Stomach smooth muscle (tissue), 2 donors: Measurements from ENCODE around the gene EIF2A.

Experiments used
- H3K27ac ChIP-seq: one replicate; pipeline ENCODE4 v1.7.0; 2013; ENCODE audit warnings: mild to moderate bottlenecking, low read length, inconsistent platforms
- H3K27me3 ChIP-seq, 2 donors: one replicate each; pipeline ENCODE4 v1.7.0; 2013; ENCODE audit warnings: low read length in 2 of 2; ENCODE audit not compliant: insufficient read depth in 2 of 2, control insufficient read depth in 1 of 2
- H3K36me3 ChIP-seq, 2 donors: one replicate each; pipeline ENCODE4 v1.7.0; 2013; ENCODE audit warnings: low read length in 2 of 2; ENCODE audit not compliant: control insufficient read depth in 2 of 2, insufficient read depth in 2 of 2
- H3K4me1 ChIP-seq: one replicate; pipeline ENCODE4 v1.7.0; 2013; ENCODE audit warnings: low read length; ENCODE audit not compliant: control insufficient read depth, insufficient read depth
- H3K4me3 ChIP-seq, 2 donors: one replicate each; pipeline ENCODE4 v1.7.0; 2013; ENCODE audit warnings: low read length in 2 of 2
- H3K9ac ChIP-seq, 2 donors: one replicate each; pipeline ENCODE4 v1.7.0; 2013; ENCODE audit warnings: low read length in 2 of 2, mild to moderate bottlenecking in 1 of 2
- H3K9me3 ChIP-seq, 2 donors: one replicate each; pipeline ENCODE4 v1.7.0; 2013; ENCODE audit warnings: low read length in 2 of 2; ENCODE audit not compliant: control insufficient read depth in 2 of 2
- donor health status: healthy.
- donor health status: Pancreatic carcinoma.

The EIF2A gene

GRCh38 chr3:150520408-150520807 is 26.2 kb upstream of the EIF2A start:
- Histone ChIP-seq H3K4me1 (no peaks in the 10 kb centered on the region), H3K9ac (no peak overlapping the region), H3K27me3 (no peaks in the 10 kb centered on the region), H3K36me3 (no peaks in the 10 kb centered on the region), H3K4me3 (no peak overlapping the region), H3K9me3 (no peaks in the 10 kb centered on the region), H3K27ac (no peak overlapping the region)

DNA sequence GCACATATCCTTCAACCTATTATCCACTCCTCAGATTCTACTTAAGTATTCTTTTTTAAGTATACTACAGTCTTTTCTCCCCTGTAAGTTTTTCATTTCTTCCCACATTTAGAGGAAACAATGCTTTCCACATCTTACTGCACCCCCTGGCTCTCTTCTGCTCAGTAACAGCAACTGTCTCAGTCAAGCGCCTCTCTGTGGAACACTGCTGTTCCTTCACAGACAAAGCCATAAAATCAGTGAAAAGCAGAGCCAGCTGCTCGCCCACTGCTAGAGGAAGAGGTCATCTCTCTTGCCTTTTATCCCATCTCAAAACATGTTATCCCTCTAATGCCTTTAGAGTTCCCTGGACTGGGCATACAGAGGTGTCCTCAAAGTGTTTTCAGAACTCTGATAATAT is 25.1 kb upstream of the EIF2A start:
- H3K9ac ChIP-seq = no peak overlapping the region
- H3K9me3 ChIP-seq = no peaks in the 10 kb centered on the region
- no peaks in the 10 kb centered on the region for H3K27me3 ChIP-seq
- no peak overlapping the region for H3K4me3 ChIP-seq
- no peaks in the 10 kb centered on the region for H3K4me1 ChIP-seq
- H3K27ac ChIP-seq = no peak overlapping the region
- H3K36me3 ChIP-seq = no peaks in the 10 kb centered on the region

GRCh38 chr3:150523538-150523937 is 23.0 kb upstream of the EIF2A start:
- H3K27me3 ChIP-seq = no peaks in the 10 kb centered on the region
- no peak overlapping the region for H3K27ac ChIP-seq
- H3K4me3 ChIP-seq = no peak overlapping the region
- H3K4me1 ChIP-seq = no peaks in the 10 kb centered on the region
- no peak overlapping the region for H3K9ac ChIP-seq
- H3K9me3 ChIP-seq = no peaks in the 10 kb centered on the region
- H3K36me3 ChIP-seq = no peaks in the 10 kb centered on the region

DNA sequence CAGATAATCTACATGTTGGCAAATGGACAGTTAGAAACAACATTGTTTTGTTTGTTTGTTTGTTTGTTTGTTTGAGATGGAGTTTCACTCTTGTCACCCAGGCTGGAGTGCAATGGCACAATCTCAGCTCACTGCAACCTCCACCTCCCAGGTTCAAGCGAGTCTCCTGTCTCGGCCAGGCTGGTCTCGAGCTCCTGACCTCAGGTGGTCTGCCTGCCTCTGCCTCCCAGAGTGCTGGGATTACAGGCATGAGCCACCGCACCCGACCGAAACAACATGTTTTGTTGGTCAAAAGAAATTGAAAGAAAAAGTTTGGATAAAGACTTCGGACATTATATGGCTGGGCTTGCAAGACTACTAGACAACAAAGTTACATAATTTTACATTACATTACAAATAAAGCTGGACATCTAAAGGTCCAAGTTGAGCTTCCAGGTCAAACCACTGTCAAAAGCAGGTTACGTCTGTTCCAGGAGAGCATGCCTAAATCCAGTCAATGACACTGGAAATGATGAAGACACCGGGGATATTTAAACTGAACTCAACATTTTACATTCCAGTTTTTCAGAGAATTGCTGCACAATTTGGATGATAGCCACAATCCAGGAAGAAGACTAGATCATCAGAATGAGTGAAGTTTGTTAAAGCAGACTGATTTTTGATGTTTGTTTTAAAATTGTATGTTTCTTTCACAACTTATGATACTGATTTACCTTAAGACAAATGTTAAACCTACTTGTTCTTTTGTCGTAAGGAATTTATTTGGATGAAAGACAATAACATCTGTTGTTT is 18.9 kb upstream of the EIF2A start:
- no peaks in the 10 kb centered on the region for H3K27me3 ChIP-seq
- H3K4me1 ChIP-seq = no peaks in the 10 kb centered on the region
- H3K9me3 ChIP-seq = no peaks in the 10 kb centered on the region
- H3K9ac ChIP-seq = no peak overlapping the region
- H3K27ac ChIP-seq = no peak overlapping the region
- no peaks in the 10 kb centered on the region for H3K36me3 ChIP-seq
- H3K4me3 ChIP-seq = peak overlapping the region in 1 of 2 donors; percentile 44

DNA sequence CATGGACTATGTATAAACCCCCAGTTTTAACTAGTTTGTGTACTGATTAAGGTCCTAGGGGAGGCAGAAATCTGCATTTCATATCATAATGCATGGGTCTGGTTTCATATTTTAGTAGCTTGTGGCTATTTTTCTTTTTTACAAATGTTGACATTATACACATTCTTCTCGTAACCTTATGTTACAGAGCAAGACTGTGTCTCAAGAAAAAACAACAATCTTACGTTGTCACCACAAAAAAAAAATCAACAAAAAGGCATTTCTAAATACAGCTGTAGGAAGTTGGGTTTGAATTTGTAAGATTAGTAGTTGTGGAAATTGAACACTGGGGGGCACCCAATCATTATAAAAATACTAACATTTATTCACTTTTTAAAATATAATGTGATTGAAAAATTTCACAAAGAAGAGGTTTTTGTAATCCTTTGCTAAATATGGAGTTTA is 18.2 kb upstream of the EIF2A start:
- no peak overlapping the region for H3K4me3 ChIP-seq
- H3K36me3 ChIP-seq = no peaks in the 10 kb centered on the region
- no peak overlapping the region for H3K9ac ChIP-seq
- no peak overlapping the region for H3K27ac ChIP-seq
- no peaks in the 10 kb centered on the region for H3K4me1 ChIP-seq
- no peaks in the 10 kb centered on the region for H3K27me3 ChIP-seq
- H3K9me3 ChIP-seq = no peaks in the 10 kb centered on the region

GRCh38 chr3:150531775-150532174 is 14.8 kb upstream of the EIF2A start:
- H3K4me3 ChIP-seq = no peak overlapping the region
- H3K4me1 ChIP-seq = no peaks in the 10 kb centered on the region
- H3K27me3 ChIP-seq = no peaks in the 10 kb centered on the region
- no peak overlapping the region for H3K9ac ChIP-seq
- H3K27ac ChIP-seq = no peak overlapping the region
- no peaks in the 10 kb centered on the region for H3K36me3 ChIP-seq
- H3K9me3 ChIP-seq = no peaks in the 10 kb centered on the region

DNA sequence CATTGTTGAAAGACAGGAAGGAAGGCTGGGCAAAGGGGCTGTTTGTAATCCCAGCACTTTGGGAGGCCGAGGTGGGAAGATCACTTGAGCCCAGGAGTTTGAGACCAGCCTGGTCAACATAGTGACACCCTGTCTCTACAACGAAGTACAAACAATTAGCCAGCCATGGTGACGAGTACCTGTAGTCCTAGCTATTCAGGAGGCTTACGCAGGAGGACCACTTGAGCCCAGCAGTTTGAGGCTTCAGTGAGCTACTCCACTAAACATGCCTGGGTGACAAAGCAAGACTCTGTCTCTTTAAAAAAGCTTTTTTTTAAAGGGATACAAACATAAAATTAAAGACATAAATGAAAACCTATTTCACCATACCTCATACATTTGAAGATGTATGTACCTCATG is 11.4 kb upstream of the EIF2A start:
- no peaks in the 10 kb centered on the region for H3K27me3 ChIP-seq
- H3K4me3 ChIP-seq = no peak overlapping the region
- H3K9me3 ChIP-seq = no peaks in the 10 kb centered on the region
- H3K4me1 ChIP-seq = no peaks in the 10 kb centered on the region
- H3K36me3 ChIP-seq = no peaks in the 10 kb centered on the region
- no peak overlapping the region for H3K9ac ChIP-seq
- no peak overlapping the region for H3K27ac ChIP-seq

GRCh38 chr3:150538324-150539208 is 8.0 kb upstream of the EIF2A start:
- Histone ChIP-seq H3K4me1 (peaks cover under 1% of the 10 kb centered on the region), H3K9me3 (no peaks in the 10 kb centered on the region), H3K9ac (no peak overlapping the region), H3K27me3 (no peaks in the 10 kb centered on the region), H3K36me3 (peaks cover 0 to 11% of the 10 kb centered on the region in 2 donors), H3K4me3 (no peak overlapping the region), H3K27ac (no peak overlapping the region)

DNA sequence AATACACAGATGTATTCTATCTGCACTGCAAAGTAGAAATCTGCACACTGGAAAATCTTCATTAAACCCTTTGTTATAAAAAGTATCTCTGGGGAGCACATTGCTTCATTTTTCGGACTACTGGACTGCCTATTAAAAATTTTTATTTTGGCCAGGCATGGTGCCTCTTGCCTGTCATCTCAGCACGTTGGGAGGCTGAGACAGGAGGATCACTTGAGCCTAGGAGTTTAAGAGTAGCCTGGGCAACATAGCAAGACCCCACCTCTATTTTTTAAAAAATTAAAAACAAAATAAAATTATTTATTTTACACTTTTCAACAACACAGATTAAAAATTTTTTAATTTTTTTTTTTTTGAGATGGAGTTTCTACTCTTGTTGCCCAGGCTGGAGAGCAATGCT is 6.3 kb upstream of the EIF2A start:
- H3K27me3 ChIP-seq = no peaks in the 10 kb centered on the region
- H3K9me3 ChIP-seq = no peaks in the 10 kb centered on the region
- H3K4me1 ChIP-seq = peaks cover 2% of the 10 kb centered on the region
- peaks cover 0 to 17% of the 10 kb centered on the region in 2 donors for H3K36me3 ChIP-seq
- H3K9ac ChIP-seq = no peak overlapping the region
- no peak overlapping the region for H3K4me3 ChIP-seq
- H3K27ac ChIP-seq = no peak overlapping the region

DNA sequence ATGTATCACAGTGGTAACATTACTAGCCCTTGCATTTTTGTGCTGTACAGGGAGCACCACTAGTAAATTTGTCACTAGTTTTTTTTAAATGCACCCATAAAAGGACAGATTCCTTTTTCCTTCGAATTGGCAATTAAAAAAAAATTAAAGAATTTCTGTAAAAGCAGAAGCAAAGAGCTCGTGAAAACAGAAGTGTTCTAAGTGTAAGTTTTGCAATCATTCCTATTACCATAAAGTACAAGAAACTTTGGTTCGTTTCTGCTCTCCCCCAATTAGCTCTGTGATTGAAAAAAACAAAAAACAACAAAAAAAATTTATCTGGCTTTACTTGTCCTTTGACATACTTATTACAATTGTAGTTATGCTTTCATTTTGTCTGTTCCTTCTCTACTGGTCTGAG is 5.6 kb upstream of the EIF2A start:
- no peaks in the 10 kb centered on the region for H3K27me3 ChIP-seq
- no peak overlapping the region for H3K4me3 ChIP-seq
- no peak overlapping the region for H3K9ac ChIP-seq
- peaks cover 0 to 17% of the 10 kb centered on the region in 2 donors for H3K36me3 ChIP-seq
- H3K4me1 ChIP-seq = peaks cover 2% of the 10 kb centered on the region
- H3K27ac ChIP-seq = no peak overlapping the region
- no peaks in the 10 kb centered on the region for H3K9me3 ChIP-seq

DNA sequence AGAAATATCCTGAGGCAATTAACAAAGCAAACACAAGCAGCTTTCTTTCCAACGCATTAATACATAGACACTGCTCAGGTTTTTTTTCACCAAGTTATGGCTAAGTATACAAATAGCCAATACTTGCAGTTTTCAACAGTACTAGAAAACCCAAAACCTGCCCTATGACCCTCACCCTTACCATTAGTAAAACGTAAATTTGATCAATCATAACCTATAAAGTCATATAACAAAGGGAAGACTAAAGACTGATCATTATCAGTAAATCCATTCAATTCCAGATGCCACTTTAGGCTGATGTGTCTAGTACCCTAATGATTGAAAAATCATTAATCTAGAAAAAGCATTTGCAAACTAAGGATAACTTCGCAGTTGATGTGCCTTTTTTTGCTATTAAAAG is 3.5 kb upstream of the EIF2A start:
- no peak overlapping the region for H3K4me3 ChIP-seq
- no peaks in the 10 kb centered on the region for H3K27me3 ChIP-seq
- H3K36me3 ChIP-seq = peaks cover 0 to 17% of the 10 kb centered on the region in 2 donors
- no peak overlapping the region for H3K27ac ChIP-seq
- no peaks in the 10 kb centered on the region for H3K9me3 ChIP-seq
- no peak overlapping the region for H3K9ac ChIP-seq
- H3K4me1 ChIP-seq = peaks cover 2% of the 10 kb centered on the region
